HG03520 (cell line): ENCODE measurements around the gene GAK.

ENCODE experiments used
- ATAC-seq: cut with Tn5 transposase; IDR thresholded peaks from one replicate; pipeline ENCODE4 v1.9.1; 2021; ENCODE audit warnings: mild to moderate bottlenecking, moderate library complexity; ENCODE audit not compliant: unreplicated experiment

The GAK gene

DNA sequence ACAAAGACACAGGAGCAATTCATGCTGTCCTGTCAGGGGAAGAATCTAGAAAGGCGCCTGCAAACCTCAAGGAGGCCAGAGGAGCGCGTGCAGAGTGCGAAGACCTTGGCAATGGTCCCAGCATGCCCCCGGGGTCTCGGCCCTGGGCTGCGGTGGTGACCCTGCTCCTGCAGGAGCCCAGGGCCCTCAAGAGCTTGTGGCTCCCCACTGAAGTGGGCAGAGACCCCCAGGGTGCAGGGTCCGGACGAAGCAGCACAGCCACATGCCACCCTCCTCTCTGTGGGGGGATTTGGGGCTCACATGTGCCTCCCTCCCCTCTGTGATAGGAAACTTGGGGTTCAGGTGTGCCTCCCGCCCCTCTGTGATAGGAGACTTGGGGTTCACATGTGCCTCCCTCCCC lies 39.3 kb downstream of the GAK start:
- no peak for ATAC-seq

- no peak for ATAC-seq
These were observed 40.4 kb downstream of the GAK start for GRCh38 chr4:891747-892146.

DNA sequence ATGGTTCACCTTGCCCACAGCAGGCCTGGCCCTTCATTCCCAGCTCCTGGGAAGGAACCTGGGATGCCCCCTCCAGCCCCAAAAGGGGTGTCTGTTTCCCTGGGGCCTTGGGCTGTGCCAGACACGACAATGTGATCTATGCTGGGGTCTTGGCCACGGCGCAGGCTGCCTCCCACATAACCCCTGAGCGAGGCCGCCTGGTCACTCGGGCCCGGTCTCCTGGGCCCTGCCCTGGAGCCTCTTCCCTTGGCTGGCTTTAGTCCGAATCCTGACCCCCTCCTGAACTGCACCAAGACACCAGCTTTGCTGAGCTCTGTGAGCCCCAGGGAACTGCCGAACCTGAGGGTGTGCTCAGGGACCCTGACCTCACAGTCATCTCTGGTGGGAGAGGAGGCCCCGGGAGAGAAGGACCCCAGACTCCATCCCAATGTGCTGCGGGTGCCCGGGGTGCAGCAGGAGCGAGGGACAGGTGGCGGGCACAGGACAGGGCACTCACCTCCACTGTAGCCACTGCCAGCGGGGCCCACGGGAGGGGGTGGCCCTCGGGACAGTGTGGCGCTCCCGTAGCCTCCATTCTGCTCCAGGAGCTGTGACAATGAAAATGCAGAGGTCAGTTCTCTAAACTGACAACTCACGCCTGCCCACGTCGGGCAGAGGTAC lies 42.0 kb downstream of the GAK start:
- ATAC-seq: no peak

GRCh38 chr4:889516-889915 lies 42.6 kb downstream of the GAK start:
- no peak for ATAC-seq

DNA sequence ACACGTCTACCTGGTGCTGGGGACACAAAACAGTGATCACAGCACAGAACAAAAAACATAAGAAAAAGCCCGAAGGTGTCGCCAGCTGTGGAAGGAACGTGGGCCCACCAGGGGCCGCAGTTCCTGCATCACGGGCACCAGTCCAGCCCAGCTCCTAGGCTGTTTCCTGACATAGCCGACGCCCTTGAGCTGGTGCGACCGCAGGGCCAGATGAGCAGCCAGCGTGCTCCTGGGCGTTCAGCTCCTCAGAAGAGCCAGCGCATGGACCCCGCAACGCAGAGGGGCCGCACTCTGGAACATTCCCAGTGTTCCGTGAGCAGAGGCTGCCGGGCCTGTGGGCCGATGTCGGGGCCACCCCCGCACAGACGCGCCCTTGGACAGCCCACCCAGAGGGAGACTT lies 44.1 kb downstream of the GAK start:
- ATAC-seq: no peak

DNA sequence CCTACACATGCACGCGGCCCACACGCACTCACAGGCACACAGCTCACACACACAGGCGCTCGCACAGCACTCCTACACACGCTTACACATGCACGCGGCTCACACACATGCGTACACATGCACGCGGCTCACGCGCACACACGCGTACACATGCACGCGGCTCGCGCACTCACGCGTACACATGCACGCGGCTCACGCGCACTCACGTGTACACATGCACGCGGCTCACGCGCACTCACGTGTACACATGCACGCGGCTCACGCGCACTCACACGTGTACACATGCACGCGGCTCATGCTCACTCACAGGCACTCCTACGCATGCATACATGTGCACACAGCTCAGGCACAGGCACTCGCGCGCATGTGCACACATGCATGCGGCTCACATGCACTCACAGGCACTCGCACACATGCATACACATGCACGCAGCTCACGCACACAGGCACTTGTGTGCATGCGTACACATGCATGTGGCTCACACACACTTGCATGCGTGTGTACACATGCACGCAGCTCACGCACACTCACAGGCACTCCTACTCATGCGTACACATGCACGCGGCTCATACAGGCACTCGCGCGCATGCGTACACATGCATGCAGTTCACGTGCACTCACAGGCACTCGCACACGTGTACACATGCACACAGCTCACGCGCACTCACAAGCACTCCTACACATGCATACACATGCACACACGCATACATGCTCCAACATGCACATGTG lies 44.9 kb downstream of the GAK start:
- ATAC-seq: no peak

DNA sequence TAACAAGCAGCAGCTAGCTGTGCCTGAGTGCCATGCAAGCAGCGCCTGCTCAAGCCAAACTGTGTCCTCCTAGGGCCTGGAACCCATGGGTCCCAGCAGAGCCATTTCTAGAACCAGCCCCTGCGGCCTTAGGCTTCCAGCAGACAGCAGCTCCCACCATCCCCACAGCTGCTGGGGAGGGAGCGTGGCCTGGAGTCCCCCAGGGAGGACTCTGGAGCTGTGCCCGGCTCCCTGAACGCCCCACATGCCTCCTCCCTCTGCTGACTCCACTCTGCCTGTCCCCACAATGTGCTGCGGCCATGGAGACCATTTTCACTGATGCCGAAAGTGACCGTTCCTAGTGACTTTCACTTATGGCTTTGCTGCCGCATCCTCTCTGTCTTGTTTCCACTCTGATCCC lies 45.9 kb downstream of the GAK start:
- no peak for ATAC-seq

DNA sequence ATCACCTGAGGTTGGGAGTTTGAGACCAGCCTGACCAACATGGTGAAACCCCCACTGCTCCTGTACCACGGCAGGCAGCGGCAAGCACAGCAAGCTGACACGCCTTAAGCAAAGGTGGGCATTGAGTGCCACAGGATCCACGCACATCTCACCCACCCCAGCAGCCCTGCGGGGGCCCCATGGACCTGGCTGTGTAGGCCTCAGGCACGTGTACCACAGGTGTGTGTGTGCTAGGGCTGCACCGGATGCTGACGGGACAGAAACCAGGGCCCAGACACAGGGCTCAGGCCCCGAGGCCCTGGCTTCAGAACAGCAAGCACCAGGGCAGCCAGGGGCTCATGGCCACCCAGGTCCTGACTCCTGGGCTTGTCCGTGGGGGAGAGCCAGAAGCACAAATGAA lies 46.8 kb downstream of the GAK start:
- ATAC-seq: no peak

- ATAC-seq: no peak
These were observed 47.2 kb downstream of the GAK start for GRCh38 chr4:884896-885295.

- no peak for ATAC-seq
These were observed 47.9 kb downstream of the GAK start for GRCh38 chr4:884259-884658.

- no peak for ATAC-seq
These were observed 48.6 kb downstream of the GAK start for GRCh38 chr4:883377-884095.

GRCh38 chr4:882646-883045 lies 49.5 kb downstream of the GAK start:
- ATAC-seq: no peak

DNA sequence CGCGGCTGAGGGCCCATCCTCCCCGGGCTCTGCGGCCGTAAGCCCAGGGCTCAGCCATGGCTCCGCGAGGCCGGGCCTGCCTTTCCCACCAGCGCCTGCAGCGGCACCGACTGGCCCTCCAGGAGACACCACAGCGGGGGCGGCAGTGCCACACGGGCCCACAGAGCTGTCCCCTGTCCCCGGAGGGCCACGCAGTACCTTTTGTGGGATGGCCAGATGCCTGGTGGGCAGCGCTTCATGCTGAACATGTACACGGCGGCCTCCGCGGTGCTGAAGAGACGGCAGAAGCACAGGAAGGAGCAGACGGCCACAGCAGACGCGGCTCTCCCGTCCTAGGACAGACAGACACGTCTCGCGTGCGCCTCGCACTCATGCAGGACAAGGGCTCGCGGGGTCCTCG lies 50.4 kb downstream of the GAK start:
- ATAC-seq: no peak

DNA sequence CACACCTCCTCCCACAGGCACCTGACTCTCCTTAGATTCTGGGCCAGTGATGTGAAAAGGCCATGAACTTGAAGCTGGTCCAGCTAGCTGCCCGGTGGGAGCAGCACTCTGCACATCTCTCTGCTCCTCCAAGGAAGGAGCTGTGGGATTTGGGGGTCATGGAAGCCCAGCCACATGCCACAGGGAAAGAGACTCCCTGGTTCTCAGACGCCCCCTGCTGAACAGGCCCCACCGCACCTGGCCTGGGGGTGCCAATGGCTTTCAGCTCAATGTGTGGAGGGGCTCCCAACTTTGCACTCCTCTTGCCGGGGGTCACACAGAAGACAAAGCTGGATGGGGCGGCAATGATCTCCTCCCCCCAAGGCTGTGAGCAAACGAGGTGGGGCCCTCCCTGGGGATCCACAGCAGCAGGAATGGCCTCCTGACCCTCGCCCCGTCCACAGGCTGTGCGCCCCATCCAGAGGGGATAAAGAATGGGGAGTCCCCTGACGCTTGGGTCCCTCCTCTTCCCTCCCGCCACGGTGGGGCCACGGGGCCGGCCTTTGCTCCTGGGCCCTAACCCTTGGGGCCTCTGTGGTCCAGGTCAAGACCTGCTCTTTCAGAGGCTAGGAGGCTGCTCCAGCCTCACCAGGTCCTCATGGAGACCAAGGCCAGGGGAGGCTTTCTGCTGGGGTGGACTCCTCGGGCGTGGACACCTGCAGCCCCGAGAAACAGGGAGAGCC lies 51.3 kb downstream of the GAK start:
- no peak for ATAC-seq

DNA sequence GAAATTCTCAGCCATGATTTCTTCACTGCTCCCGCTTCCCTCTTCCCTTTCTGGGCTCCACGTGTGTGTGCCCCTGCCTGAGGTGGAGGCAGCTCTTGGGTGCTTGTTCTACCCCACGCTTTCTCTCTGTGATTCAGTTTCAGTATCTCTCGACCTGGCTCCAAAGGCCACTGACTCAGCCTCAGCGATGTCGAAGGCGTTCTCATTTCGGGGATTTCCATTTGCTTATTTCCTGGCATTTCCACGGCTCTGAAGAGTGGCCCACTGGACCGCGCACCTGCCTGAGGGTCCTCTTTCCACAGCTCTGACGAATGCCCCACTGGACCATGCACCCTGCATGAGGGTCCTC lies 52.4 kb downstream of the GAK start:
- ATAC-seq: no peak

GRCh38 chr4:878796-879728 lies 53.1 kb downstream of the GAK start:
- ATAC-seq: no peak

DNA sequence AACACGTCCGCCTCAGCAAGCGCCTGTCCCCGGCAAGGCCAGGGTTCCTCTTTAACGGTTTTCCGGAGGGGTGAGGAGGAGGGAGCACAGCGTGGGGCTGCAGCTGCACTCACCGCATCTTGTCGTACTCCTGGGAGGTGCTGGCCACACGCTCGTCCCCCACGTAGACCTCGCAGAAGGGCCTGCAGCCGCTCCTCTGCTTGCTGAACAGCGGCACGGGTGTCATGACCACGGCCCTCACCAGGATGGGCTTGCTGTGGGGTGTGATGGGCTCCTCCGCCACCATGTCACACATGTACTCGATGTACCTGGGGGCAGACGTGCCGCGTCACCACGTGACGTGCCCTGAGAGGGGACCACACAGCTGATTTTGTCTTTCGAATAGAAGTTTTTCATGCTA lies 54.6 kb downstream of the GAK start:
- no peak for ATAC-seq

DNA sequence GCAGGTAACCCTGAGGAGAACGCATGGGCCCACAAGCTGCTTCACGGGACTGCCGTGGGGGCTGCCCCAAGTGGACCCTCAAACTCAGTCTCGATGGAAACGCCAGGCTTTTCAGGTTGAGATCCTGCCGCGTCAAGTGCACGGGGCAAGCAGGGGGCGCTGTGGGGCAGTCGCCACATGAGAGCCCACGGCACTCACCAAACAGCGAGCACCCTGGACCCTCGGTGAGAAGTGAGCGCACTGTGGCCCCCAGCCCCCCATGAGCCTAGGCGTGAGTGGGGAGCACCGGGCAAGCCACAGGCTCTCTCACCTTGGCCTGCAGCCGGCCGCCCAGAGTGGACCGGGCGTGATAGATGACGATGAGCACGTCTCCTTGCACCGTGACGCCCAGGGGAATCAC lies 55.3 kb downstream of the GAK start:
- ATAC-seq: no peak

- ATAC-seq: no peak
These were observed 56.2 kb downstream of the GAK start for GRCh38 chr4:875818-876423.
